Measurements from ENCODE around the gene CCDC159. TPM values are rescaled to one million over a fixed set of nuclear protein-coding genes. Genes with fewer than 3 reads are reported as not detected.

CCDC159 gene
- total and polyA plus RNA-seq, 2 of the 13 experiments (the other 11 are each of a cell fraction or from before 2014, with no cell fraction given), result 1.7 to 6.3 TPM

DNA sequence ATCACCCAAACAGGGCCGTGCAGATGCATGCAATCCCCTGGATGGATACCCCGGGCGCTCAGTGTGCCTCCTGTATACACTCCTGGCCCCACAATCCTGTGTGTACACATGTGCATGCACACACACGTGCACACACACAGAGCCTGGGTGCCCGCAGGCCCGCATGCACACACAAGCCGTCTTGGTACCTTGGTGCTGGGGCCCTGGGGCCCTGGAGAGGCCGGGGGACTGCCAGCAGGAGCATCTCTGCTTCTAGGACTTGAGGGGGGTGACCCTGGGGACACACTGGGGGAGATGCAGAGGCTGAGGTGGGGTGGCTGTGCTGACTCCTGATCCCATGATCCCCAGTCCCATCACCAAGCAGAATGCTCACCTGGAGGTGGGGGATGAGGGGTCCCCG lies 53.3 kb downstream of the CCDC159 start:
- Histone ChIP-seq H3K4me3 (replicated peaks in 1 of 3; ENCODE audit: insufficient read depth in 1 of 3, low read depth in 2 of 3, low read length in 3 of 3) (no peak overlapping the region), H2AFZ (ENCODE audit: low read length) (no peak overlapping the region), H3K9ac (ENCODE audit: insufficient read depth, low read depth, low read length) (no peak overlapping the region), H3K36me3 (replicated peaks in 1 of 2; ENCODE audit: control insufficient read depth in 1 of 2, insufficient read depth in 2 of 2, low read length in 2 of 2) (no peaks in the 10 kb centered on the region), H3K9me3 (ENCODE audit: low read length) (no peaks in the 10 kb centered on the region), H3K27me3 (ENCODE audit: control insufficient read depth in 1 of 2, insufficient read depth in 2 of 2, low read length in 2 of 2) (no peaks in the 10 kb centered on the region), H4K20me1 (ENCODE audit: insufficient read depth, low read length) (no peaks in the 10 kb centered on the region), H3K79me2 (ENCODE audit: insufficient read depth, low read length) (no peaks in the 10 kb centered on the region), H3K4me1 (ENCODE audit: insufficient read depth, low read length) (no peaks in the 10 kb centered on the region), H3K27ac (ENCODE audit: extremely low read length, insufficient read depth, low read length) (no peak overlapping the region), H3K4me2 (ENCODE audit: low read depth, low read length) (no peak overlapping the region)
- POLR2A ChIA-PET, result no interaction called here
- TF ChIP-seq CCAR2 (optimal IDR thresholded peaks at IDR 0.05; ENCODE audit: low read depth, low read length) (no peak), SMARCE1 (IDR thresholded peaks at IDR 0.05; ENCODE audit: borderline replicate concordance) (no peak), IKZF1 (IDR thresholded peaks at IDR 0.05) (no peak), SNRNP70 (IDR thresholded peaks at IDR 0.05; ENCODE audit: low read depth, low read length) (no peak), PHF5A (CRISPR knock-in tag; IDR thresholded peaks at IDR 0.05; ENCODE audit: low read depth, unreplicated experiment) (no peak), HNRNPK (IDR thresholded peaks at IDR 0.05; ENCODE audit: low read depth, low read length, poor library complexity, severe bottlenecking) (no peak)
- 83% methylated on average over 1 of the region's 9 CpGs for WGBS (ENCODE audit: low lambda C conversion rate)
- no TSS peak for BruUV-seq (replicated peaks)
- FAIRE-seq, result no peak
- in situ Hi-C loops (cut with HindIII; ENCODE audit: extremely low pct_ligation_motif_present, low pct_unique_long_range_greater_than_20kb) (no loop called here), intact Hi-C loops (cut with micrococcal nuclease; ENCODE audit: unreplicated experiment) (no loop called here)
- no peak for ATAC-seq
- CTCF ChIA-PET (ENCODE audit: low intra/inter-chr PET ratio, low total read pairs), result no interaction called here
- no peak for DNase-seq (ENCODE audit: low spot score)

GRCh38 chr19:11400798-11401197 lies 54.5 kb downstream of the CCDC159 start:
- no peaks in the 10 kb centered on the region for H4K20me1 ChIP-seq (ENCODE audit: insufficient read depth, low read length)
- no peaks in the 10 kb centered on the region for H3K79me2 ChIP-seq (ENCODE audit: insufficient read depth, low read length)
- FAIRE-seq (no peak), ATAC-seq (no peak), DNase-seq (ENCODE audit: low spot score) (no peak)
- no peaks in the 10 kb centered on the region for H3K27me3 ChIP-seq (ENCODE audit: control insufficient read depth in 1 of 2, insufficient read depth in 2 of 2, low read length in 2 of 2)
- H3K4me3 ChIP-seq (replicated peaks in 1 of 3; ENCODE audit: insufficient read depth in 1 of 3, low read depth in 2 of 3, low read length in 3 of 3), result no peak overlapping the region
- TF ChIP-seq NR2F6 (IDR thresholded peaks at IDR 0.05), result peak; percentile 30; the same call in 1 of the 2 replicates
- no peak for TF ChIP-seq NR2F6 (CRISPR knock-in tag; IDR thresholded peaks at IDR 0.05)
- TF ChIP-seq ISX (CRISPR knock-in tag; conservative IDR thresholded peaks at IDR 0.05), result no peak
- no peak overlapping the region for H3K4me2 ChIP-seq (ENCODE audit: low read depth, low read length)
- H3K36me3 ChIP-seq (replicated peaks in 1 of 2; ENCODE audit: control insufficient read depth in 1 of 2, insufficient read depth in 2 of 2, low read length in 2 of 2), result no peaks in the 10 kb centered on the region
- no peaks in the 10 kb centered on the region for H3K9me3 ChIP-seq (ENCODE audit: low read length)
- no peaks in the 10 kb centered on the region for H3K4me1 ChIP-seq (ENCODE audit: insufficient read depth, low read length)
- POLR2A ChIA-PET, result no interaction called here
- CTCF ChIA-PET (ENCODE audit: low intra/inter-chr PET ratio, low total read pairs), result no interaction called here
- 88% methylated on average over 1 of the region's 1 CpG for whole genome bisulfite sequencing (ENCODE audit: low lambda C conversion rate)
- H3K9ac ChIP-seq (ENCODE audit: insufficient read depth, low read depth, low read length), result no peak overlapping the region
- in situ Hi-C loops (cut with HindIII; ENCODE audit: extremely low pct_ligation_motif_present, low pct_unique_long_range_greater_than_20kb), result no loop called here
- H3K27ac ChIP-seq (ENCODE audit: extremely low read length, insufficient read depth, low read length), result no peak overlapping the region
- H2AFZ ChIP-seq (ENCODE audit: low read length), result no peak overlapping the region
- no TSS peak for BruUV-seq (replicated peaks)
- intact Hi-C loops (cut with micrococcal nuclease; ENCODE audit: unreplicated experiment), result no loop called here
